Hypothalamus (tissue), 51 donors: Measurements from ENCODE around the gene GSE1.
A peak's percentile ranks its signal among the peaks of the same experiment; 100 is the strongest.

Experiments used
- DNase-seq, 51 donors: peaks; one replicate each; lab custom pipeline; 2025; lab: John Stamatoyannopoulos, UW

The GSE1 gene

DNA sequence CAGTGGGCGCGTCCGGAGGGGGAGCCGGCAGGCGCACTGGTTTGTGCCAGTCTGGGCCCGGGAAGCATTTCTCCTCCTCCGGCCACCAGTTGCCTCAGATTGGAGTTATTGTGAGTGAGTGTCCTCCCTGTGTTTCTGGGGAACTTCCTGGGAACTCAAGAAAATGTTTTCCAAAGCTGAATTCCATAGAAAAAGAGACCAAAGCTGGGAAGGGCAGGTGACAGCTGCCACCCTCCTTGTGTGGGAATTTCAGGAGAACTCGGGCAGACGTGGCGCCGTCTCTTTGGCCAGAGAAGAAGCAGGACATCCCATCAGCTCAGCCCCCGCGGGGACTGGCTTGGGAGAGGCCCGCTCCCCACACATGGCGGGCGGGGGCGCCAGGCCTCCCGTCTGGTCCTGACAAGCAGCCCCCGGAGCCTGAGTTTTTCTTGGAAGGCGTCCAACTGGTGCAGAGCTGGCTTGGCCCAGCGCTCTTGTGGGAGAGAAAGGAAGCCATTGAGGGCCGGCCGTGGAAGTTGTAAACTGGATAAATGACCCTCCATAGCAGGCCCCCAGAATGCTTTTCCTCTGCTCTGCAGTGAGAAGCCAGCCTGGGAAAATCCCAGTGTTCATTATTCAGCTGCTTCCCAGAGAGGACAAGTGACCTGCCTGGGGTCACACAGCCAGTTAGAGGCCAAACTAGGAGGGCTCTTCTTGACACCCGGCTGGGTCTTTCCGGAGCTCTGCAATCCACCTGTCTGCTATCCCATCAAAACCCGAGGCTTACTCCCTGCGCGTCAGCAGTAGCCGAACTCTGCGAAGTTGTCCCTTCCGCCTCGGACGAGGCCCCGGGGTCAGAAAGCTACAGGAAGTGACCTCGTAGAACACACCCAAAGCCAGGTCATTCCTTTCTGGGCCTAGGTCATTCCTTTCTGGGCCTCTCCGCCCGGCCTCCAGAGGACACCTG, 39.2 kb upstream of the GSE1 start:
- DNase-seq, result peak in 33 of 51 donors; percentile 7 to 68 (median 46)

DNA sequence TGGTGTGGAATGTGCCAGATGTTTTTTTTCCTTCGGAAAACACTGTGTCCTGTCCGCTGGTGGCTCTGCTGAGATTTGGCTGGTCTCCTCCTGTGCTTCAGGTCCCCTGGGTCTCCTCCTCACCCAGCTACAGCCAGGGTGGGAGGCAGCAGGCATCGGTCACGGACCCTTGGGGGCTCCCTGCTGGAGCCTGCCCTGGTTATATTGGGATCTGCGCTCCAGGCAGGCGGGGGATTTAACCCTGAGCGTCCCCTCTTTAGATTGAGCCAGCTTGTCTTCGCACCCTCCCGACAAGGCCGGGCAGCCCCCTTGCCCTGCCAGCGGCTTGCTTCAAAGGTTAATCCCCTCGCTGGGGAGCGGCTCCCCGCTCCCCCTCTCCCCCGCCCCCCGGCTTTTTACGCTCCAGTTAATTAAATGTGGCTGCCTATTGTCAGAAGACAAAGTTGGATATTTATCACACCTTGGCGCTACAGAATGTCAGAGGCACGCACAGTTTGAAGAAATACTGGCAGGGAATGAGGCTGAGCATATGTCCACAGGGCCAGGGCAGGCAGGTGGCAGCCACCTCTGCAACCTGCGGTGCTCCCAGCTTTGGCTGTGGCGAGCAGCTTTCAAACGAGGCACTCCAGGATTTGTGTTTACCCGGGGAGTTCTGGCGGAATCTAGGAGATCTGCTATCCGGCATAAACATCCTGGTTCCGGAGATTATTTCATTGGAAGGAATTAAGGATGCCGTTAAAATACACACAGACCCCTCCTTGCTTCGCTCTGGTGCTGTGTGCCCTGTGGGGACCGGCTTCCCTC, 38.2 kb upstream of the GSE1 start:
- no peak for DNase-seq

DNA sequence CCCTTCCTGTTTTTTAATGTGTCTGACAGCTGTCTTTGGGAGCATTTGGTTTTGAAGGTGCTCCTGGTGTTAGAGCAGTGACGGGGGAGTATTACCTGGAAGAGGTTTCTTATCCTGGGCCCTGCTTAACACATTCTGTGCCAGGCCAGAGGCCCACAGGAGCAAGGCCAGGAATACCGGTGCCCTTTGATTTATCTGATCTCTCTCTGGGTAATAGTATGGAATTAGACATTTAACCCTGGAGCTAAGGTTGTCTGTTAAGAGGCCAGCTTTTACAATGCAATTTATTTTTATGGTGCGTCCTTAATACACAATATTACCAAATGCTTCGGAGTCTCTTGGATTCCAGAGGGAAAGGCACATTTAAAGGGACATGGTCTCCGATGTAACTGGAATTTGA, 37.2 kb upstream of the GSE1 start:
- DNase-seq, result no peak

DNA sequence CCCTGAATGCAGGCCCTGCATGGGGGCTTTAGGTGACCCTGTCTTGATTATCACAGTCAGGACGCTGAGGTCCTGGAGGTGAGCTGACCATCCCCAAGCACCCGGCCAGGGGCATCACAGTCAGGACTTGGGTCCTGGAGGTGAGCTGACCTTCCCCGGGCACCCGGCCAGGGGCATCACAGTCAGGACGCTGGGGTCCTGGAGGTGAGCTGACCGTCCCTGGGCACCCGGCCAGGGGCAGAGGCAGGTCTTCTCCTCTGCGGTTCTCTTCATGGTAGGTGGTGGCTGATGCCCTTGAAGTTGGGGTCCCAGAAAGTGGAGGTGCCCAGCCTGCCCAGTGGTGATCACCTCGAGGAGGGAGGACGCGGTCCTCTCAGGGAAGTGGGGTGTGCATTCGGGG, 36.2 kb upstream of the GSE1 start:
- DNase-seq, result no peak

DNA sequence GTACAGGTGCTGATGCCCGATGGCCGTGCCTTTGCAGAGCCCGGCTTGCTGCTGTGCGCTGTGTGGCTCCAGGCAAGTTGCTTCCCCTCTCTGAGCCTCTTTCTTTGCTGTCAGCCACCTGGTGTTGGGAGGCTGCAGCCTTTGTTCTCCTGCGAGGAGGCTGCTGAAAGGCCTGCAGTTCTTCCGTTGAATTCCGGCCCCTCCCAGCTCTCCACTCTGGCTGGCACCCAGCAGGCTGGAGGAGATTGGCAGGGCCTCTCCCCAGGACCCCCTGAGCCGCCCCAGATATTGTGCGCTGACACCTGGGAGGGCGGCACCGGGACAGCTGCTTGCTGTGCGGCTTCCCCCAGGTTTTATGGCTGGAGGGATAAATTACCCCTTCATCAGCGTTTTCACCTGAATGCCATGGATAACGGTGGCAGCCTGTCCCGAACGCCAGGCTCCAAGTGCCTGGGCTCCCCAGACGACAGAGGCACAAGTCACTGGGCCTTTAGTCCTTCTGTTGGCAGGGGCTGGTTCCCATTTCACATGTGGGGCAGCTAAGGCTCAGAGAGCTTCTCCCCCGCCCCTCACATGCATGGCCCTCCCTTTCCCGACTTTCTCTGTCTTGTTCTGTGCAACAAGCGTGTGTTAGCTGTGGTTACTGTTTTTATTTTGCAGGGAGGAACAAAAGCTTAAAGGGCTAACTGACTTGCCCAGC, 35.1 kb upstream of the GSE1 start:
- DNase-seq, result no peak

DNA sequence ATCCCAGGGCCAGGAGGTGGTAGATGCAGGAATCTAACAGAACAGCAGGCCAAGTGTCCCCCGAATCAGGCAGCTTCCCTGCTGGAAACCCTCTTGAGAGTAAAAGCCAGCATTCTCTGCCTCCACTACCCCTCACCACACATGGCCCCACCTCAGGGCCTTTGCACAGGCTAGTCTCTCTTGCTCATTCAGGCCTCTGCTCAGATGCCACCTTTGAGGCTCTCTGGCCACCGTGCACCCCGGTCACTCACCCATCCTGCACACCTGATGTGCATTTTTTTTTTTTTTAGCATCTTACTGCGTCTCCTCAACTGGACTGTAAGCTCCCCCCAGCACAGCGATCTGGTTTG, 34.5 kb upstream of the GSE1 start:
- DNase-seq, result no peak

DNA sequence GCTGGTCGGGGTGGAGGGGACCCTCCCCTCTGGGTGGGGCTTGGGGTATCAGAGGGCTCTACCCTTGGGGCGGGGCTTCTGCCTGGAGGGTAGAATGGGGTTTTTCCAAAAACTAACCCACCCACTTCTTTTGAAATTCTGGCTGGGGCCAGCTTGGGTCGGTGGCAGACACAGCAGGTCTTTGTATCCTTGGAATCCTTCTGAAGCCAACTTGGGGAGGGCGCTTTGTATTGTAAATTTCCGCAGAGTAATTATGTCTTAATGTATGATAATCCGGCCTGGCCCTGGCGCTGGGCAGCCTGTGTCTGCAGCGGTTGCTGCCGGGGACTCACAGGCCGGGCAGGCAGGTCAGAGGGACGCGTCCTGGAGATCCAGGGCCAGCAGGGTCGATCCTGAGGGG, 33.9 kb upstream of the GSE1 start:
- DNase-seq, result peak in 1 of 51 donors; percentile 32

DNA sequence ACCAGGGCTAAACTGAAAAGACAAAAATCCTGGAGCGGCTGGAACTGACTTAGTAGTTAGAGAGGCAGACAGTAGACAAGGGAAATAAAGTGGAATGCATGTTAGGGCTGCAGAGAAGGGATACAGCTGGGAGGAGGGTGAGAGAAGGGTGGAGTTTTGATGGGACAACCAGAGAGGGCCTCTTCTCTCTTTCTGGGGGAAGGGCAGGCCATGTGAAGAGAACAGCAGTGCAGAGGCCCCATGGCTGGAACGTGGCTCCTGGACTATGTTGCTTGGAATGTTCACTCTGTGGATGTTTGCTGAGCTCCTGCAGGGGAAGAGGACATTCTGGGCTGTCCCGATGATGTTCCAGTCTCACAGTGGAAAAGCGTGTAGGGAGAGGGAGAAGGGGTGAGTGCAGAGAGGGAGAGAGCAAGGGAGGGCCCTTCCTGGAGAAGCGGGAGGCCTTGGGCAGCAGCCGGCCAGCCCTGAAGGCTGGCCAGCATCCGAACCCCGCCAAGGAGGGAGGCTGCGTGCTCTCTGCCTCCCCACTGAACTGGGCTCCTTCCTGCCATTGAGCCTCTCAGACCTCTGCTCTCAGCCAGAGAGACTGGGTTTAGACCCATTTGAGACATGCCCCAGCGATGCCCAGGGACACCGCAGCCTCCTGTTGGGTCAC, 33.1 kb upstream of the GSE1 start:
- DNase-seq, result no peak

DNA sequence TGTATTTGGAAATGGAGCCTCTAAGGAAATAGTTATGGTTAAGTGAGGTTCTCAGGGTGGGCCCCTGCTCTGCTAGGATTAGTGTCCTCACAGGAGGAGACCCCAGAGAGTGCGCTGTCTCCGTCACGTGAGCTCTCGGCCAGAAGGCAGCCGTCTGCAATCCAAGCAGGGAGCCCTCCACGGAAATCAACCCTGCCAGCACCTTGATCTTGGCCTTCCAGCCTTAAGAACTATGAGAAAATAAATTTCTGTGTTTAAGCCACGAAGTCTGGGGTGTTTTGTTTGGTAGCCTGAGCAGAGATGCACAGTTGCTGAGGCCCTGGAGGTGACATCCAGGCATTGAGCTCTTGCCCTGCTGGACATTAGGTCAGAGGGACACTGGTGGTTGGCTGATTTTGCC, 32.4 kb upstream of the GSE1 start:
- DNase-seq, result no peak

DNA sequence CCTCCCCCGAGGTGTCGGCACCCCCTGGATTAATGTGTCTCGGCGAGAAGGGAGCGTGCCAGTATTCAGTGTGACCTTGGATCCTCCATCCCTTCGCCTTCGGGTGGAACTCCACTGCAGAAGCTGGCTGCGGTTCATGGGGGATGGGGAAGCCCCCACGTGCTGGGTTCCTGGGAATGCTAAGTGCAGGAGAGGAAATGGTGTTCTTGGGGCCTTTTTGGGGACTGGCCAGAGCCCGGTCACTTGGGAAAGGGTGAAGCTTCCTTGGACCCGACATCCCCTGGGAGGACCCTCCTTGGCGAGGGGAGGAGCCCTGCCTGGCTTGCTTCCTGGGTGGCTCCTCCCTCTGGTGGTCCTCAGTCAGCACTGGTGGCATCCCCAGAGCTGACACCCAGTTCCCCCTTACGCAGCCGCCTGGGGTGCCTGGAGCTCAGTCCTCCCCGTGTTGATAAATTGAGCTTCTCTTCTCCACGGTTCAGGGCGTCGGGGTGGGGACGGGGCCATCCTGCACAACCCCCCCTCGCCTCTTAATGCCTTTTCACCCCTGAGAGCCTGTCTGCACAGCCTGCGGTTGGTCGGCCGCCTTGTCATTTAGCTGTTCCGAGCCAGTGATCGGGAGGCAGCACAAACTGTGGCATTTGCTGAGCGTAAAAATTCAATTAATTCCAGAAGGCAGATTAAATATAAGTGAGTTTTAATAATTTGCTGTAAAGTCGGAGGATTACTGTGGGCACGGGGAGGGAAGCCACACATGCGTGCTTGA, 30.7 kb upstream of the GSE1 start:
- DNase-seq, result no peak

DNA sequence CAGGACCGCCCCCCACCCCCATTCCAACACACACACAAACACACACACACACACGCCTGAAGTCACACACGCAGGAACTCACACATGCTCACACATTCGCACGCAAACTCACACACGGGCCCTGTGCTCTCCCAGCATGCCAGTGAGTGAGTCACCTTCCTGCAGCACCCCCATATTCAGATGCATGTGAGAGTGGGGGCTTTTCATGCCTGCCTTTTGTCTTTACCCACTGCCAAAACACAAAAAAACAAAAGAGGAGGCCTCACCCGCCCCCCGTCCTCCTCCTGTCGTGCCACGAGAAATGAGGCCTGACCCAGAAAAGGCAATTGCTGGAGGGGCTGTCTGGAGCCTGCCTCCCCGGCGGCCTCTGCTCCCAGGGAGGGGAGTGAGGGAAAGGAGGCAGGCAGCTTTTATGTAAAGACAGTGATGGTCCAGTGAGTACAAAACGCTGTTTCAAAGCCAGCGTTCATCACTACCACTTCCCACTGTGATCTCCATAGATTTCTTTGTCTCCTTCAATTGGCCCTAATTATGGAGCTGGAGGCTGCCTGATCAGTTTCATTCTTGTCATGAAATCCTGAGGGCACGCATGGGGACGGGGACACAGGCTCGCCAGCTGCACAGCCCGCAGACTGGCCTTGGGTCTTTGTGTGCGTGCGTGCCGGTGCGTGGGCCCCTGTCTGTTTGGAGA, 29.5 kb upstream of the GSE1 start:
- peak in 3 of 51 donors; percentile 37 to 66 (median 39) for DNase-seq

DNA sequence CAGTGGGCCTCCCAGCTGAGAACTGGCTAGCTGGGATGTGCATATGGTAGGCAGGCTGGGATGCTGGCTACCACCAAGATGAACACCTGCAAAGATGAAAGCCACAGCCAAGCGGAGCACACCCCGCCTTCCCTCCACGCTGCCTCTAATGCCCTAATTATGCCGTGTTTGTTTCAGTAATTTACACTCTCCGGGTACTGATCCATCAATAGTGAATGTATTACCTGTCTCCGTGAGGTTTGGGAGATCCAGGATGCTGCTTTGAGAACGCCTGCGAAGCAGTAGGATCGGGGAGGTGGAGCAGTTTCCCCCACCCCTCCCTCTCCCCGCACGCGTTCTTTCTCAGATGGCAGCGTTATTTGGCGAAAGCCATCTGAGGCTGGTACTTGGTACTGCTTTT, 28.9 kb upstream of the GSE1 start:
- DNase-seq, result no peak

DNA sequence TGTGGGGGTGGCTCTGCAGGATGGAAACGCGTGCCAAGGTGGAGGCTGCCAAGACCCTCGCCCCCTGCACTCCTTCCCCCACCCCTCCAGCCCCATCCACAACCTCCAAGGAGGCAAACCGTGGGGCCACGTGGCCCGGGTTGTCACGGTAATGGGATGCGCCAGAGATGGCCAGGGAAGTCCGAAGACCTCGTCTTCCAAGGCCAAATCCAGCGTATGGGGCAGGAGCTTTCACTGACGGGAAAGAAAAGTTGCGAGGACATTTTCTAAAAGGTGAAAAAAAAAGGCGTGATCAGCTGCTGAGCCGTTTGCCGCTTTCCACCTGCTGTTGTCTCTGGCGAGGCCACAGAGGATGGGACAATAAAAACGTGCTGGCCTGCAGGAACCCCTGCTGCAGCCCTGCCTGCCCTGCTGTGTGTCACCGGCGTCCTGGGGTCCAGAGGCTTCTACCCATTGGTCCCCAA, 28.3 kb upstream of the GSE1 start:
- DNase-seq, result no peak

DNA sequence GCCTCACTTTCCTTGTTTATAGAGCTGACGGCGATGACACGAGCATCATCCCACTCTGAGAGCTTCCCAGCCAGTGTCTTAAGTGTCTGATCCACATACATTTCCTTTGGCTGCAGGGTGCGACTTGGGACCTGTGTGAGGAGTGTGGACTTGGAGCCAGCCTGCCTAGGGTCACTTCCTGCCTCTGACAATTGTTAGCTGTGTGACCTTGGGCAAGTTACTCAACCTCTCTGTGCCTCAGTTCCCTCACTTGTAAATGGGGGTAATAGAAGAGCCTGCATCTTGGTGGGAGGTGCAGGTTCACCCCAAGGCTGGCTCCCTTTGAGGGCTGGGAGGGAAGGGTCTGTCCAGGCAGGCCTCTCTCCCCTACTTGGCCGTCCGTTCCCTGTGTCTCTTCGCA, 27.4 kb upstream of the GSE1 start:
- DNase-seq, result no peak

DNA sequence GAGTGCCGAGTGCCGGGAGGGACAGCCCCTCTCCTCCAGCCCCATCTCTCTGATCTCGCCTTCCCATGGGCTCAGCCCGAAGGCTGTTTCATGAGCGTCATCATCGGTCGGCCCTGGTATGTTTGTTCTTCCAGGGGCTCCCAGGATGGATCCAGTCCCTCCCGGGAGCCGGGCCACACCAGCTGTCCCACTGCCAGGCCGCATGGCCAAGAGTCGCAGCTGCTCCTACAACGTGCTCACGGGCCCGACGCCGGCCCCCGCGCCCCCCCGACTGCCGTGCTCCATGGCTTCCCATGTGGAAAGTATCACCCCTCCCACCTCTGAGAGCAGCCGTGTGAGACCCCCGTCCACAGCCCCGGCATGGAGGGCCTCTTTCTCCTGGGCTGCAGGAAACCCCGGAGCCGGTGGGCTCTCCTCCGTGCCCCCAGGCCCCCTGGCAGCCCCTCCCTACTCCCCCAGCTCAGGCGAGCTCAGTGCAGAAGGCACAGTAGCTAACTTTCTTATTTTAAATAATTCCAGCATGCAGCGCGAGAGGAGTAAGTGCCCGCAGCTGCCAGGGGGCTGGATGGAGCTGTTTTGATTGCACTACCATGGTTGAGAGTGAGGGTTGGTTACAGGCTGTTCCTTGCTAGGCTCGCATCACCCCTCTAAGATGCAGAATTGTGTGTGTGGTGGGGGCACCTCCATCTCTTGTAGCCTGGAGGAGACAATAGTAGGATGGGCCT, 26.6 kb upstream of the GSE1 start:
- DNase-seq, result peak in 31 of 51 donors; percentile 7 to 70 (median 35)

DNA sequence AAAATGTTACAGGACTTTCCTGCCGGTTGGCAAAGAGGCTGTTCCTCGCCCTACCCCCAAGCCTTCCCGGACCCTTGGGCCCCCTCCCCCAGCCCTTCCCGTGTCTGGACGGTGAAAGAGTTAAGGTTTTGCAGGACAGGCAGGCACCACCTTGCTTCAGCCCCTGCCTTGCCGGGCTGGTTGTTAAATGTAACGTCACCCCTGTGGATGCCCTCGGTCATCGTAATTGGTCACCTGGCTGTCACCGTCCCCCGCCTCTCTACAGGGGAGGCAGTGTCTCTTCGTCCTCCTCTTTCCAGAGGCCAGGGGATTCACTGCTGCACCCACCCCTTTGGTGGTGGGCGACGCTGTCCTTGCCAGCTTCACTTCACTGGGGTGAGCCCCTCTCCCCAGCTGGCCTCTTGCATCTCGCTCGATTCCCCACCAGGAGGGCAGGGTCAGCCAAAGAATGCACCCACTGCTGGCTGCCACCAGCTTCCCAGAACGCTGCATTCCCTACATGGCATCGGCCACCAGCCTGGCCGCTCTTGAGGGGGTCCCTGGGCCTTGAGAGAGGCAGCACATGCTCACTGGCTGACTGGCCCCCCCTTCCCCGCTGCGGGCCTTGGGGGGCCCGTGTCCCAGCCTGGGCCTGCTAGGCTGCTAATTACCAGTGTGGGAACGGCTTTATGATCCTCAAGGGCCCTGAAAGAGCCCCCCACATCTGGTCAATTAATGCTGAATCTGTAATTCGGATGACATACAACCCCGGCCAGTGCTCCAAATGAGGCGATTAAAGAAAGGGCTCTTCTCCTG, 25.2 kb upstream of the GSE1 start:
- DNase-seq, result no peak
